Cardiac septum (tissue), 1 donor: ENCODE measurements around the gene CUX1. TPM values are rescaled to one million over a fixed set of nuclear protein-coding genes. Genes with fewer than 3 reads are reported as not detected.
"Not testable (repeated sequence)": the region's sequence is repeated elsewhere in the genome, so short reads cannot be mapped to it uniquely, and the experiment has no call there.

Experiments used
- DNase-seq: peaks from one replicate; pipeline ENCODE4 v3.0.0-alpha.2; 2020; ENCODE audit warnings: low spot score
- intact Hi-C: fragments of 100-400 bp; cut with DNase I; formaldehyde crosslinking; loops from one replicate; pipeline ENCODE4 v1.14.0; 2022
- total RNA-seq: library from RNA; stranded (reverse); fragmentation: NEBNext Ultra II Directional; extraction: Animal tissue kit (Norgen Biotek cat#: 25700); gene quantifications from one replicate; pipeline ENCODE4 v1.2.1, GENCODE V29; 2021
- donor health status: DM: no; HTN: no; CAD: no.

Gene CUX1
- total RNA-seq, 1 donor from 2014 or later, result 171 TPM

- DNase-seq, result no peak
- intact Hi-C loops, result no loop called here
Observed at GRCh38 chr7:102154425-102154824, 337.0 kb downstream of the CUX1 start.

GRCh38 chr7:102155821-102156441, 338.5 kb downstream of the CUX1 start:
- intact Hi-C loops, result no loop called here
- no peak for DNase-seq

- no peak for DNase-seq
- intact Hi-C loops, result no loop called here
Observed at GRCh38 chr7:102156867-102157266, 339.4 kb downstream of the CUX1 start.

- intact Hi-C loops, result no loop called here
- DNase-seq, result no peak
Observed at GRCh38 chr7:102165136-102165535, 347.7 kb downstream of the CUX1 start.

- DNase-seq, result no peak
- intact Hi-C loops, result no loop called here
Observed at GRCh38 chr7:102167254-102167653, 349.8 kb downstream of the CUX1 start.

- intact Hi-C loops, result no loop called here
- DNase-seq, result no peak
Observed at GRCh38 chr7:102169651-102170392, 352.4 kb downstream of the CUX1 start.

- intact Hi-C loops, result no loop called here
- DNase-seq, result no peak
Observed at GRCh38 chr7:102170393-102170970, 353.1 kb downstream of the CUX1 start.

- DNase-seq, result no peak
- intact Hi-C loops, result no loop called here
Observed at GRCh38 chr7:102173669-102174068, 356.2 kb downstream of the CUX1 start.

GRCh38 chr7:102175423-102176170, 358.2 kb downstream of the CUX1 start:
- DNase-seq, result no peak
- intact Hi-C loops, result no loop called here

GRCh38 chr7:102178410-102178809, 361.0 kb downstream of the CUX1 start:
- intact Hi-C loops, result no loop called here
- DNase-seq, result no peak

GRCh38 chr7:102180727-102181126, 363.3 kb downstream of the CUX1 start:
- intact Hi-C loops, result no loop called here
- DNase-seq, result no peak

GRCh38 chr7:102181517-102181916, 364.1 kb downstream of the CUX1 start:
- intact Hi-C loops, result no loop called here
- no peak for DNase-seq

GRCh38 chr7:102182016-102182415, 364.6 kb downstream of the CUX1 start:
- no peak for DNase-seq
- intact Hi-C loops, result no loop called here

- intact Hi-C loops, DNase-seq: not testable (repeated sequence)
Observed at GRCh38 chr7:102183848-102184247, 366.4 kb downstream of the CUX1 start.

- intact Hi-C loops, result no loop called here
- no peak for DNase-seq
Observed at GRCh38 chr7:102184303-102184702, 366.9 kb downstream of the CUX1 start.

GRCh38 chr7:102185796-102186195, 368.4 kb downstream of the CUX1 start:
- intact Hi-C loops, result no loop called here
- DNase-seq, result no peak

GRCh38 chr7:102186306-102186705, 368.9 kb downstream of the CUX1 start:
- DNase-seq, result no peak
- intact Hi-C loops, result no loop called here

GRCh38 chr7:102188746-102189145, 371.3 kb downstream of the CUX1 start:
- intact Hi-C loops, result no loop called here

GRCh38 chr7:102189756-102190155, 372.3 kb downstream of the CUX1 start:
- intact Hi-C loops, result no loop called here
- no peak for DNase-seq

More at GRCh38 chr7:102188746-102189145, 371.3 kb downstream of the CUX1 start:
- no peak for DNase-seq

GRCh38 chr7:102190776-102191350, 373.4 kb downstream of the CUX1 start:
- intact Hi-C loops, result no loop called here
- DNase-seq, result no peak
